ENCODE data around the gene GPR151.

DNA sequence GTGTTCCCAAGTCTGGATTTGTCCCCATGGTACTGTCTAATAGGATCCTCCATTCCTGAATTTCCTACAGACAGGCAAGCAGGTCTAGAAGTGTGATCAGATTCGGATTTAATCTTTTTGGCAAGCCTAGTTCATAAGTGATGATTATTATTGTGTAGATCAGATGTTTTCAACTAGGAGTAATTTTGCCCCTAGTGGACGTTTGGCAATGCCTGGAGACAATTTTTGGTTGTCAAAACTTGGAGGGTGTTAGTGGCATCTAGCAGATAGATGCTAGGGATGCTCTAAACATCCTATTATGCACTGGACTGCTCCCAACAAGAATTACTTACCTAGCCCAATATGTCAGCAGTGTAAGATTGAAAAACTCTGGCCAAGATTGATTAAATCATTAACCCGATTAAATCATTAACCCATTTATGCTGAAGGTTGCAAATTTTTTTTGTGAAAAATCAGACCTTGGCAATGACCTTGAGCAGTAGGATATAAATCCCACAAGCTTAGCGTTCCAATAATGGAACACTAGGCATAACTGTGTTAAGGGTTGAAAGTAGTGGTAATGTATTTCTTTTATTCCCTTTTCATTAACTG, 40.7 kb downstream of the GPR151 start:
- TF ChIP-seq CTCF (conservative IDR thresholded peaks at IDR 0.05; ENCODE audit: low read depth, low read length) (peak; percentile 67), EZH2phosphoT487 (IDR thresholded peaks at IDR 0.05; ENCODE audit: borderline replicate concordance, low read length) (no peak)

Data from PC-3 (cell line).